Activated naive CD4-positive, alpha-beta T cell treated with anti-CD3 and anti-CD28 coated beads, Interleukin-2, amount 50 U/mL, for 24 hours (primary cell): ENCODE results near the gene C19orf38.

Experiments used
- H3K27ac Mint-ChIP-seq: one replicate; pipeline ENCODE4 v1.8.0; 2021; ENCODE audit warnings: mild to moderate bottlenecking, mixed read lengths
- H3K27me3 Mint-ChIP-seq: one replicate; pipeline ENCODE4 v1.8.0; 2021; ENCODE audit warnings: mixed read lengths
- H3K36me3 Mint-ChIP-seq: one replicate; pipeline ENCODE4 v1.8.0; 2021; ENCODE audit warnings: mixed read lengths
- H3K4me1 Mint-ChIP-seq: one replicate; pipeline ENCODE4 v1.8.0; 2021; ENCODE audit warnings: mixed read lengths
- H3K4me3 Mint-ChIP-seq: one replicate; pipeline ENCODE4 v1.8.0; 2021; ENCODE audit warnings: mild to moderate bottlenecking, mixed read lengths
- H3K9me3 Mint-ChIP-seq: one replicate; pipeline ENCODE4 v1.8.0; 2021; ENCODE audit warnings: mixed read lengths

Gene C19orf38

GRCh38 chr19:10817291-10818038, 30.8 kb upstream of the C19orf38 start:
- Mint-ChIP-seq H3K4me1 (peaks cover 16% of the 10 kb centered on the region), H3K27ac (no peak overlapping the region), H3K9me3 (no peaks in the 10 kb centered on the region), H3K27me3 (no peaks in the 10 kb centered on the region), H3K4me3 (no peak overlapping the region), H3K36me3 (peaks cover 11% of the 10 kb centered on the region)

DNA sequence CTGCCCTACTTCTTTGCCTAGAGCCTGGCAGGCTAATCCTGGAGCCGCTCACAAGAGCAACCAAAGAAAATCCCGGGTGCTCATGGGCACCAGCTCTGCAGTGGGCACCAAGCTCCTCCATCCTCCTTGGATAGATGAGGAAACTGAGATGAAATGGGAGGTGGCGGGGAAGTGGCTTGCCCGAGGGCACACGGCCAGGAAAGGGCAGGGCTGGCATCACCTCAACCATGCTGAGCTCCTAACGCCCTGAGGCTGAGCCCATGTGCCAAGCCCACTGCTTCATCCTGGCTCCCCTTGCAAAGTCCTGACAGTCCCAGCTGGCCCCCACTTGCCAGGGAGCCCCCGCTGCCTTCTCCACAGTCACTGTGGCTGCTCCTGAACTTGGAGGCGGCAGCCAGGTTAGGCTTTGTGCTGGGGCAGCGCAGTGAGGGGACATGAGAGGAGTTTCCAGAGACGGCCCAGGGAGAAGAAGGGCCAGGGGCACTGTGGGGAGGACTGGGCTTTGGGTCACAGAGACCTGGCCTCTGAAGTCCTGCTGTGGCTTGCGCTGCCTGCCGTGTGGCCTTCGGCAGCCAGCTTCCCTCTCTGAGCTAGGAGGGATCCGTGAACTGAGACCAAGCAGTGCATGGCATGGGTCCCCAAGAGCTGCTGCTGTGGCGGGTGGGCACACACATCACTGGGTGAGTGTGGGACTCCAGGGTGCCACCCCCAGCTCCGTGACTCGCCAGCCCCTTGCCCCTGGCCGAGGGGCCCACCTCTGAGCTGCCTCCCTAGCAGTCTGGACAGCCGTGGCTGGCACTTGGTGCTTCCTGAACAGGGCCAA, 29.7 kb upstream of the C19orf38 start:
- Mint-ChIP-seq H3K27ac (no peak overlapping the region), H3K36me3 (peaks cover 9% of the 10 kb centered on the region), H3K4me3 (no peak overlapping the region), H3K4me1 (peaks cover 9% of the 10 kb centered on the region), H3K27me3 (no peaks in the 10 kb centered on the region), H3K9me3 (no peaks in the 10 kb centered on the region)

GRCh38 chr19:10819124-10820060, 28.8 kb upstream of the C19orf38 start:
- Mint-ChIP-seq H3K4me3 (no peak overlapping the region), H3K4me1 (peaks cover 9% of the 10 kb centered on the region), H3K27me3 (no peaks in the 10 kb centered on the region), H3K27ac (peak overlapping the region; percentile 65), H3K9me3 (no peaks in the 10 kb centered on the region), H3K36me3 (peaks cover 9% of the 10 kb centered on the region)

- H3K27me3 Mint-ChIP-seq, result no peaks in the 10 kb centered on the region
- no peaks in the 10 kb centered on the region for H3K9me3 Mint-ChIP-seq
- peak overlapping the region; percentile 81 for H3K27ac Mint-ChIP-seq
- H3K4me3 Mint-ChIP-seq, result no peak overlapping the region
- peaks cover 7% of the 10 kb centered on the region for H3K36me3 Mint-ChIP-seq
- H3K4me1 Mint-ChIP-seq, result peaks cover 4% of the 10 kb centered on the region
These were observed 28.0 kb upstream of the C19orf38 start for GRCh38 chr19:10820173-10820572.

GRCh38 chr19:10823690-10824089, 24.5 kb upstream of the C19orf38 start:
- Mint-ChIP-seq H3K27me3 (no peaks in the 10 kb centered on the region), H3K4me3 (no peak overlapping the region), H3K36me3 (peaks cover 8% of the 10 kb centered on the region), H3K4me1 (peaks cover 4% of the 10 kb centered on the region), H3K27ac (no peak overlapping the region), H3K9me3 (no peaks in the 10 kb centered on the region)

GRCh38 chr19:10826231-10826630, 22.0 kb upstream of the C19orf38 start:
- no peaks in the 10 kb centered on the region for H3K27me3 Mint-ChIP-seq
- no peaks in the 10 kb centered on the region for H3K4me1 Mint-ChIP-seq
- H3K36me3 Mint-ChIP-seq, result peaks cover 2% of the 10 kb centered on the region
- no peaks in the 10 kb centered on the region for H3K9me3 Mint-ChIP-seq
- no peak overlapping the region for H3K4me3 Mint-ChIP-seq
- H3K27ac Mint-ChIP-seq, result no peak overlapping the region

DNA sequence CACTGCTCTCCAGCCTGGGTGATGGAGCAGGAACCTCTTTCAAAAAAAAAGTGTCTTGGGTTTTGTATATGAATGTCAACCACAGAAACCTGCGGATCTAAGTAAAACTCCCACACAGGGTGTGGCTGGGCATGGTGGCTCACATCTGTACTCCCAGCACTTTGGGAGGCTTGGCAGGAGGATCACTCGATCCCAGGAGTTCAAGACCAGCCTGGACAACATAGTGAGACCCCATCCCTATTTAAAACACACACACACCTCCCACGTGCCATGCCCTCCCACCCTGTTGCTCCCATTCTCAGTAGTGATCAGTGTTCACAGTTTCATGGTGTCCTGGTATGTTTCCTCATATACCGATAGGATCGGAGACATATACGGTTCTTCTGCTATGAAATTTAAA, 21.4 kb upstream of the C19orf38 start:
- peaks cover 2% of the 10 kb centered on the region for H3K36me3 Mint-ChIP-seq
- no peaks in the 10 kb centered on the region for H3K9me3 Mint-ChIP-seq
- no peaks in the 10 kb centered on the region for H3K4me1 Mint-ChIP-seq
- no peak overlapping the region for H3K27ac Mint-ChIP-seq
- no peaks in the 10 kb centered on the region for H3K27me3 Mint-ChIP-seq
- H3K4me3 Mint-ChIP-seq, result no peak overlapping the region

GRCh38 chr19:10828981-10829821, 19.0 kb upstream of the C19orf38 start:
- Mint-ChIP-seq H3K9me3 (no peaks in the 10 kb centered on the region), H3K4me3 (no peak overlapping the region), H3K27ac (no peak overlapping the region), H3K4me1 (no peaks in the 10 kb centered on the region), H3K36me3 (peaks cover 2% of the 10 kb centered on the region), H3K27me3 (no peaks in the 10 kb centered on the region)

DNA sequence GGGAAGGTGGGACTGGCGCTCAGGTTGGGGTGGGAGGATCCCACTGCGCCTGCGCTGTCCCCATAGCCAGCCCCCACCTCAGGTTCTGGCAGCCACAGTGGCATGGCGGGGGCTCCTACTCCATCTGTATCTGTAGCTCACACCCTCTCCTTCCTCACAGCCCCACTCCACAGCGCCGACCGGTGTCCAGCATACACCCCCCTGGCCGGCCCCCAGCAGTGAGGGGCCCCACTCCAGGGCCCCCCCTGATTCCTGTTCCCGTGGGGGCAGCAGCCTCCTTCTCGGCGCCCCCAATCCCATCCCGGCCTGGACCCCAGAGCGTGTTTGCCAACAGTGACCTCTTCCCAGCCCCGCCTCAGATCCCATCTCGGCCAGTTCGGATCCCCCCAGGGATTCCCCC, 18.2 kb upstream of the C19orf38 start:
- no peak overlapping the region for H3K27ac Mint-ChIP-seq
- peaks cover 2% of the 10 kb centered on the region for H3K36me3 Mint-ChIP-seq

GRCh38 chr19:10830370-10830769, 17.8 kb upstream of the C19orf38 start:
- H3K27ac Mint-ChIP-seq, result no peak overlapping the region
- no peak overlapping the region for H3K4me3 Mint-ChIP-seq
- peaks cover 2% of the 10 kb centered on the region for H3K36me3 Mint-ChIP-seq
- H3K27me3 Mint-ChIP-seq, result no peaks in the 10 kb centered on the region
- peaks cover under 1% of the 10 kb centered on the region for H3K4me1 Mint-ChIP-seq
- no peaks in the 10 kb centered on the region for H3K9me3 Mint-ChIP-seq

More for the DNA sequence above, 18.2 kb upstream of the C19orf38 start:
- H3K4me1 Mint-ChIP-seq, result no peaks in the 10 kb centered on the region
- no peak overlapping the region for H3K4me3 Mint-ChIP-seq
- no peaks in the 10 kb centered on the region for H3K9me3 Mint-ChIP-seq
- no peaks in the 10 kb centered on the region for H3K27me3 Mint-ChIP-seq

- peaks cover 4% of the 10 kb centered on the region for H3K36me3 Mint-ChIP-seq
- H3K27me3 Mint-ChIP-seq, result no peaks in the 10 kb centered on the region
- H3K9me3 Mint-ChIP-seq, result no peaks in the 10 kb centered on the region
- H3K4me1 Mint-ChIP-seq, result peaks cover 6% of the 10 kb centered on the region
- H3K4me3 Mint-ChIP-seq, result no peak overlapping the region
- H3K27ac Mint-ChIP-seq, result no peak overlapping the region
These were observed 17.1 kb upstream of the C19orf38 start for GRCh38 chr19:10830931-10831779.

GRCh38 chr19:10831987-10832938, 16.0 kb upstream of the C19orf38 start:
- peaks cover 3% of the 10 kb centered on the region for H3K36me3 Mint-ChIP-seq
- peaks cover 16% of the 10 kb centered on the region for H3K4me1 Mint-ChIP-seq

DNA sequence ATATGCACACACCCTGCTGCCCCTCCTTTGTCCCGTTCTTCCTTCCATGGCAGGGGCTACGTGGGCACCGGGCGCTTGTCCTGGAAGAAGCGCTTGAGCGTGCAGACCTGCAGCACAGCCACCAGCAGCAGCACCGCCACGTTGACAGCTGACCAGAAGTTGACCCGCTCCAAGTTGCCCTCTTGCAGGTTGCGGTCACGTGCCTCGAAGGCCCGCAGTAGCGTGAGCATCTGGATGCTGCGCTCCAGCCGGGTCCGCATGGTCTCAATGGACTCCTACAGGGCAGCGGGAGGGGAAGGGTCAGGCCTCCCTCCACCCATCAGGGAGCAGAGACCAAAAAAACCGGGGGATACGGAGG, 15.3 kb upstream of the C19orf38 start:
- Mint-ChIP-seq H3K9me3 (no peaks in the 10 kb centered on the region), H3K4me3 (no peak overlapping the region), H3K4me1 (peaks cover 16% of the 10 kb centered on the region), H3K36me3 (peaks cover 3% of the 10 kb centered on the region), H3K27ac (no peak overlapping the region), H3K27me3 (no peaks in the 10 kb centered on the region)

More at GRCh38 chr19:10831987-10832938, 16.0 kb upstream of the C19orf38 start:
- H3K9me3 Mint-ChIP-seq, result no peaks in the 10 kb centered on the region
- H3K27ac Mint-ChIP-seq, result no peak overlapping the region
- no peak overlapping the region for H3K4me3 Mint-ChIP-seq
- H3K27me3 Mint-ChIP-seq, result no peaks in the 10 kb centered on the region
